NCI-H524 (cell line): ENCODE data around the gene CHST8.

Experiments used
- DNase-seq, 2 experiments: peaks; one replicate each; lab custom pipeline; 2025; lab: John Stamatoyannopoulos, UW

Gene CHST8

GRCh38 chr19:33717878-33718277 is 96.1 kb downstream of the CHST8 start:
- no peak for DNase-seq

- peak in 1 of 2 experiments; percentile 48 for DNase-seq
Observed at GRCh38 chr19:33718651-33719254, 97.0 kb downstream of the CHST8 start.

GRCh38 chr19:33719366-33720154 is 97.8 kb downstream of the CHST8 start:
- DNase-seq, result no peak

GRCh38 chr19:33720155-33720493 is 98.4 kb downstream of the CHST8 start:
- no peak for DNase-seq

- no peak for DNase-seq
Observed at GRCh38 chr19:33720691-33721682, 99.2 kb downstream of the CHST8 start.

GRCh38 chr19:33721735-33722297 is 100.1 kb downstream of the CHST8 start:
- no peak for DNase-seq

GRCh38 chr19:33722456-33723239 is 100.9 kb downstream of the CHST8 start:
- no peak for DNase-seq

- no peak for DNase-seq
Observed at GRCh38 chr19:33723512-33723911, 101.8 kb downstream of the CHST8 start.

GRCh38 chr19:33724021-33724720 is 102.4 kb downstream of the CHST8 start:
- peak in 1 of 2 experiments; percentile 36 for DNase-seq

- DNase-seq, result peak; percentile 95 to 98
Observed at GRCh38 chr19:33724721-33725060, 102.9 kb downstream of the CHST8 start.

- DNase-seq, result no peak
Observed at GRCh38 chr19:33725567-33725966, 103.8 kb downstream of the CHST8 start.

- no peak for DNase-seq
Observed at GRCh38 chr19:33726756-33727155, 105.0 kb downstream of the CHST8 start.

GRCh38 chr19:33727331-33727998 is 105.7 kb downstream of the CHST8 start:
- DNase-seq, result peak in 1 of 2 experiments; percentile 20

- DNase-seq, result no peak
Observed at GRCh38 chr19:33728141-33728540, 106.4 kb downstream of the CHST8 start.

- DNase-seq, result no peak
Observed at GRCh38 chr19:33730858-33731607, 109.3 kb downstream of the CHST8 start.

- peak; percentile 89 to 92 for DNase-seq
Observed at GRCh38 chr19:33731881-33732280, 110.1 kb downstream of the CHST8 start.

- DNase-seq, result no peak
Observed at GRCh38 chr19:33734913-33735312, 113.2 kb downstream of the CHST8 start.

GRCh38 chr19:33736158-33736557 is 114.4 kb downstream of the CHST8 start:
- no peak for DNase-seq

GRCh38 chr19:33736787-33737186 is 115.0 kb downstream of the CHST8 start:
- DNase-seq, result no peak
